NCI-H526 (cell line): Measurements from ENCODE around the gene RFNG.

Source experiments
- DNase-seq, 2 experiments: peaks; one replicate each; lab custom pipeline; 2025; lab: John Stamatoyannopoulos, UW

Gene RFNG, protein sequence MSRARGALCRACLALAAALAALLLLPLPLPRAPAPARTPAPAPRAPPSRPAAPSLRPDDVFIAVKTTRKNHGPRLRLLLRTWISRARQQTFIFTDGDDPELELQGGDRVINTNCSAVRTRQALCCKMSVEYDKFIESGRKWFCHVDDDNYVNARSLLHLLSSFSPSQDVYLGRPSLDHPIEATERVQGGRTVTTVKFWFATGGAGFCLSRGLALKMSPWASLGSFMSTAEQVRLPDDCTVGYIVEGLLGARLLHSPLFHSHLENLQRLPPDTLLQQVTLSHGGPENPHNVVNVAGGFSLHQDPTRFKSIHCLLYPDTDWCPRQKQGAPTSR

DNA sequence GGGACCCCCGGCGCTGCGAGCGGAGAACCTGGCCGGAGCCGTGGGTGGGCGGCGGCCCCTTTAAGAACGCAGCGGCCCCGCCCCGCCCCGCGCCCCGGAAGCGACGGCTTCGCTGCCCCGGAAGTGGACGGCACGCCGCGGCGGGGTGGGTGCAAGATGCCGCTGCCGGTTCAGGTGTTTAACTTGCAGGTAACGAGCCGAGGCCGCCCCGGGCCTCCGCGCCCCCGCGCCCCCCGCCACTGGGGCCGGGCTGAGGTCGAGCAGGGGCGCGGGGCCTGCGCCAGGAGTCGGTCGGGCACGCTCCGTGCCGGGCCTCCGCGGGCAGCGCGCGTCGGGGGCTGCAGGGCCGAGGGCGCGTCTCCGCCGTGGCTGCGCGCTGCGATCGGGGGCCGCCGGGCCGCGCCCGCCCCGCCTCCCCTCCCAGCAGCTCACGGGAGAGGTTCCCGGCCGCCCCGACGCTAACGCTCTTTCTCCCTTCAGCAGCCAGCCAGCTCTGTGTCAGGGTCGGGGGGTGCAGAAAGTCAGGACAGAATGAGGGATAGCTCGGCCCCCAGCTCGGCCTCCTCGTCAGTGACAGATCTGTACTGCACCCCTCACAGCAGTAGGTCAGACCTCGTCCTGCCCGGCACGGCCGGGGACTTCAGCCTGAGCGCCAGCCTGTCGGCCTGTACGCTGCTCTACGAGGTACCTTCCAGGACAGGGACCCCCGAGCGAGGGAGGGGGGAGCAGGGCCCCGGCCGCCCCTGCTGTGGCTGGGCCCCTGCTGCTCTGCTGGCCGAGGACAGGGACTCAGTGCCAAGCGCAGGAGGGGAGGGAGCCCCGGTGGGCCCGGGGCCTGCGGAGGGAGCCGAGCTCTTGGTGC, at the start of gene RFNG, which contains the start of gene GPS1:
Gene RFNG (minus strand): TSS at position 36 of the 862 bp plus-strand sequence. CDS start 45 bp downstream, outside the sequence.
Gene GPS1 (plus strand): TSS at position 123 of the 862 bp plus-strand sequence. CDS start 34 bp downstream, at position 157.
- DNase-seq = peak in 1 of 2 experiments; percentile 89

DNA sequence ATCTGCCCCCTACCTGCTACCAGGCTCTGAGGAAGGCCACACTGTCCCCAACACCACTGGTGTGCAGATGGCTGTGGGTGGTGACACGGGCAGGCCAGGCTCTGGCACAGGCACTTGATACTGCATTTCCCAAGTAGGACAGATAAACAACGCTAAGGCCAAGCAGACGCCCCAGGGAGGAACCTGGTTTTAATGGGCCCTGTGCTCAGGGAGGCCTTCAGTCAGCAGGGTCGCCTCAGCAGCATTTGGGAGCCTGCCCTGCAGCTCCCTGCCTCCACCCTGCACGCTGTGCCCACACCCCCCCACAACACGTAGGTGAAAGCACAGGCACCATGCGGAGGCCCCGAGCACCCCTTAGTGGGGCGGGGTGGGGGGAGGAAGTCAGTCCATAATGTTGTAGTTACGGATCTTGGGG, 49.7 kb upstream of the RFNG start:
- DNase-seq = no peak

DNA sequence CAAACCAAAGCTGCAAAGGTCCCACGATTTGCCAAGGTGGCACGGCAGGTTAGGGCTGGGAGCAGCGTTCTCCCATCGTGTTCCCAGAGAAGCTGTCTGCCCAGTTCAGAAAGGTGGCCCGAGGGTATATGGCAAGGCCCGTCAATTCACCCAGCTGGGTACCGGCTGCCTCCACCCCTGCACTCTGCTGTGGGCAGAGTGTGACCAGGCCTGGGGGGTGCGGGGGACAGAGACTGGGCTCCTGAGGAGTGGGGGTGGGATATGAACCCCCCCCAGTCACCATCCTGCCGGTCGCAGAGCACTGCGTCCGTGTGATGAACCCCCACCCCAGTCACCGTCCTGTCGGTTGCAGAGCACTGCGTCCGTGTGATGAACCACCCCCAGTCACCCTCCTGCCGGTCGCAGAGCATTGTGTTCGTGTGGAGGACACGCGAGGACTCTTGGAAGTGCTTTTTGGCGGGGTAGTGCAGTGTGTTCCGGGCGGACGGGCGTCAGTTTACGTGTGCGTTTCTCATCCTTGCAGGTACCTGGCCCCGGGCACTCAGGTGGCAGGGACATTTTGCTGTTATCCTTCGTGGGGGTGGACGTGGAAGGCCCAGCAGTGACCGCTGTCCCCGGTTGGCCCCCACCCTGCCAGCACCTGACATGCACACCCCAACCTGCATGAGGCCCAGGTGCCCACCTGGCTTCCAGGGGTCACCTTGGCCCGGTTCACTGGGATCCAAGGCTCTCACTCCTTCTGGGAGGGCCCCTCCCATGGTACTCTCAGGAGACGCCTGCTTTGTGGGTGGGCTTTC, 49.1 kb upstream of the RFNG start:
- DNase-seq = peak in 1 of 2 experiments; percentile 46

DNA sequence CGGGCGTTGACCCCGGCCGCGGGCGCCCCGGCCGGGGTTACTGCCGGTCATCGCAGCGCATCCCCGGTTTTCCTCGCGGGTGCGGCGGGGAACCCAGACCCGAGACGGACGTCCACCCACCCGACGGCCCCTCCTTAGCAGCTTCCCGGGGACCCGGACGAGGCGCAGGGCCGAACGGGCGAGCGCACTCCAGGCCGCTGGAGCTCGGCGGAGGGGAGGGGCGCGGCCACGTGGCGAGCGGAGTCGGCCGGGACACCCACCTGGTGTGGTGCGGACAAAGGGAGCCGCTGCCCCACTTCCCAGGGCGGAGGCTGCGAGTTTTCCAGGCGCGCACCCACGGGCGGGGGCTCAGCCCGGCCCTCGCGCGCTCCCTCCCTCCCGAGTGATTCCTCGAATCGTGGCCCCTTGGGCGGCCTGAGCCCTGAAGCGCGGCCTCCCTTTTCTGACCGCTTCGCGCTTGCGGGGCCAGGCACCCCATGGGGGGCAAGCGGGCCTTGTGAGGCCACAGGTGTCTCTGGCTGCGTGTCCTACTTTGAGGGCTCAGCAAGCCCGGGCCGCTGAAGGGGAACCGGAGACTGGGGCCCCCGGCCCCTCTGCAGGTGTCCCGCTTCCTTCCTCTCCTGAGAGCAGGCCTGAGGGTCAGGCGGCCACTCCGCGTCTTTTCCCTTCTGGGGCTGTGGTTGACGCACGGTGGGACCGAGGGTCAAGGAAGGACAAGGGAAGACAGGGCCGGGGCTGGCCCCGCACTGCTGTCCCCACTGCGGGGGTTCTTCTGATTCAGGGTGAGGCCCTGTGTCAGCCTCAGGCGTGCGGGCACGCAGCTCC, 47.5 kb upstream of the RFNG start:
- DNase-seq = peak in 1 of 2 experiments; percentile 85

DNA sequence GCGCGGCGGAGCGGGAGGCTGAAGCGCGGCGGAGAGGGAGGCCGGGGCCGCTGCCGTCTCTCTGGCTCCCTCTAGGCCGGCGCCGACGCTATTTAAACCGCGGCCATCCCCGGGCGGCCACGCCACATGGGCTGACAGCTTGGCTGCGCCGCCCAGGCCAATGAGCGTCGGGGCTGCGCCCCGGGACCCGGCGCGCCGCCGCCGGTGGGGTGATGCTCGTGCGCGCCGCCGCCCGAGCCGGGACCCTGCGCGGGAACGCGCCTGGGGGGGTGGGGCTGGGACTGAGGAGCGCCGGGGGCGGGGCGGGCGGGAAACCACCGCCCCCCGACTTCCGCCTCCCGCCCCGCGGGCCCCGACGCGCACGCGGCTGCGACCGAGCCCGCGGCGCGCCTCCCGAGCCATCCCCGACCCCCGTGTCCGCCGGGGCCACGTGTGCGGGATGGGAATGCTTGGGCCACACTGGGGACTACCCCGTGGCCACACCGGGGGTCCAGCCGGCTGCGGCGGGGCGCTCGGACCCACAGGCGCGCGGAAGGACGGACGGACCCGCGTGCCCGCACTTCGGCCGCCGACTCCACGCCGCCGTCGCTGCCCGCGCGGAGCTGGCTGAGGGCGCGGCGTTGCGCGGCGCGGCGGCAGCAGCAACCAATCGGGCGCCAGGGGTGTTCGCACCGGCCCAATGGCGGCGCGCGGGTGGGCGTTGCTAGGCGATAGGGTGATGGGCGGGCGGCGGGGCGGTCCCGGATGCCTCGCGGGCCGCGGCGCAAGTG, 46.7 kb upstream of the RFNG start, which contains the start of gene FASN:
Gene FASN (minus strand): TSS at position 68 of the 770 bp plus-strand sequence. CDS start 1,791 bp downstream, outside the sequence.
- peak; percentile 84 to 98 for DNase-seq

DNA sequence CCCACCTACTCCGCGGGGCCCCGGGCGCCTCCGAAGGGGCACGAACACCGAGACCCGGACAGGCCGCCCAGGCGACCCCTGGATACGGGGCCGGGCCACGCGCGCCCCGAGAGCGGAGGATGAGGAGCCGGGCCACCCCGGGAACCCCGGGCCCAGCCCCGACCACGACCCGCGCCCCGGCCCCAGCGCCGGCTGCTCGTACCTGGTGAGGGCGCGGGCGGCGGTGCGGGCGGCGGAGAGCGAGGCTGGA, 46.2 kb upstream of the RFNG start:
- no peak for DNase-seq

DNA sequence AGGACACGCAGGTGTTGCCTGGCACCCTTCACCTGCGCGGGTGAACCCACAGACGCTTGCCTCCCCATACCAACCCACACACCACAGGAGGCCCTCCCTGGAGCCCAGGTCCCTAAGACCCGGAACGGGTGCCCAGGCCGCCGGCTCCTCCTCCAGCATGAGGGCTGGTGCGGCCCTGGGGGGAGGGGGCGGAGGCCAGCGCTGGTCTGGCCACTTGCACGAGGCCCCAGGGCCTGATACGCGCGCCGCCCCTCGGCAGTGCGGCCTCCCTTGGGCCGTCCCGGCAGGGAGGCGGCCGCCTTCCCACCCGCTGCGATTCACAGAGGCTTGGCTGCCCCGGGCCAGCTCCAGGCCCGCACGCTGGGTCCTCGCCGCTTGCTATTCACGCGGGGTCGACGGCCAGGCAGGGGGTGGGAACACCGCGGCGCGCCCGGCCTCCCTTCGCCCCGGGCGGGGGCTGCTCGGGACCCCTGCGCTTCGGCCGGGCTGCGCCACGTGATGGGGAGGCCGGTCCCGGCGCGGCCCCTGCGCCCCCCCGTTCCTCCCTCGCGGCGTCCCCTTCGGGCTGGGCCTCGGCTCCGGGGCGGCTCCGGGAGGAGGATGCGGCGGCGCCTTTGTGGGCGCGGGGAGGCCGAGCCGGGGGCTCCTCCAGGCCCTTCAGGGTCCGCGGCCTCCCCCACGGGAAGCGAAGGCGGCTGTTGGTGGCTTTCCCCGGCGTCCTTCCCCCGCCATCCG, 45.7 kb upstream of the RFNG start:
- DNase-seq = peak in 1 of 2 experiments; percentile 63

DNA sequence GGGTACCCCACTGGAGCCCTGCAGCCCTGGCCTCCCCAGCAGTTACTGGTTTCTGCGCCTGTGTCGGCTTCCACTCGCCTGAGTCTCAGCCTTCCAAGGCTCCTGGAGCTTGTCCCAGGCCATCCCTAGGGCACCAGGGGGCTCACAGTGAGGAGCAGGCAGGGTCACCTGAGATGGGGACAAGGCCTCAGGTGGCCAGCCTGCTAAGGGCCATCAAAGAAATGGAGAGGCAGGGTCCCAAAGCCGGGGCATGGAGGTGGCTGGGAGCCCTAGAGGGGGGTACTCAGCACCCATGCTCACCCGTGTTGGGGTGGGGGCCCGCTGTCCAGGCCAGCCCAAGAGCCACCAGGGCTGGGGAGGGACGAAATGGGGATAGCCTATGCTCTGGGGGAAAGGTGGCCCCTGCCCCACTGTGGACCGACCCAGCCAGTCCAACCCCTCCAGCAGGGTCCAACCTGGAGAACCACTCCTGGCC, 45.1 kb upstream of the RFNG start:
- DNase-seq = no peak

DNA sequence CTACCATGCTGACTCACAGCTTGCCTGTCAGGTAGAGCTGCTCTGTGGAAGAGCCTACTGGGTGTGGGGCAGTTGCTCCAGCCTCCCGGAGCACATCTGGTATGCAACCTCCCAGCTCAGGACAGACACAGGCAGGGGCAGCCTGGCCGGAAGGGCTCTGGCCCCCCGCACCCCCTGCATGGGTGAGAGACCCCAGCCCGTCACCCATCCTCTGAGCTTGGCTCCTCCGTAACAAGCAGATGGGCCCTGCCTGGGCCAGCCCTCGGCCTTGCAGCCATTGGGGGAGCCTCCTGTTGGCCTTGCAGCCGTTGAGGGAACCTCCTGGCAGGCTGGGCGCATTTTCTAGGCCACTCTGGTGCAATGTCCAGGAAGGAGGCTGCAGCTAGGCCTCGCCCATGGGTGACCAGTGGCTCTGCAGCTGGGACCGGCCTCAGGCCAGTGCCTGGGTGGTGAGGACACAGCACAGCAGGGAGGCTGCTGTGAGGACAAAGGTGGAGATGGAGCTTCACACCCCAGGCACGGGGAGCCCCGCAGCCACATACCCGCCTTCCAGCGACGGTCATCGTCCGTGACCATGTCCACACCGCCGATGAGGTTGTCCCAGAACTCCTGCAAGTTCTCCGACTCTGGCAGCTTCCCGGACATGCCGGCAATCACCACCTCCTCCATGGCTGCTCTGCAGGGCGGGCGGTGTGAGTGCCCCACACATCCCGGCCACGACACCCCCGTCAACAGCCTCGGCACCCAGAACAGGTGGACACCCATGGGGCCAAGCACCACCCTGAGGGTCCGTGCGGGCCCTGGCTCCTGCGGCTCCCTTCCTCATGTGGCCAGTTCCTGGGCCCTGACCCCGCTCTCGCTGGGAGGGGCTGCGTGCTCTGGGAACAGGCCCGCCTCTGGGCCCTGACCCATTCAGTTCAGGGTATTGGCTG, 44.4 kb upstream of the RFNG start:
- peak in 1 of 2 experiments; percentile 34 for DNase-seq

DNA sequence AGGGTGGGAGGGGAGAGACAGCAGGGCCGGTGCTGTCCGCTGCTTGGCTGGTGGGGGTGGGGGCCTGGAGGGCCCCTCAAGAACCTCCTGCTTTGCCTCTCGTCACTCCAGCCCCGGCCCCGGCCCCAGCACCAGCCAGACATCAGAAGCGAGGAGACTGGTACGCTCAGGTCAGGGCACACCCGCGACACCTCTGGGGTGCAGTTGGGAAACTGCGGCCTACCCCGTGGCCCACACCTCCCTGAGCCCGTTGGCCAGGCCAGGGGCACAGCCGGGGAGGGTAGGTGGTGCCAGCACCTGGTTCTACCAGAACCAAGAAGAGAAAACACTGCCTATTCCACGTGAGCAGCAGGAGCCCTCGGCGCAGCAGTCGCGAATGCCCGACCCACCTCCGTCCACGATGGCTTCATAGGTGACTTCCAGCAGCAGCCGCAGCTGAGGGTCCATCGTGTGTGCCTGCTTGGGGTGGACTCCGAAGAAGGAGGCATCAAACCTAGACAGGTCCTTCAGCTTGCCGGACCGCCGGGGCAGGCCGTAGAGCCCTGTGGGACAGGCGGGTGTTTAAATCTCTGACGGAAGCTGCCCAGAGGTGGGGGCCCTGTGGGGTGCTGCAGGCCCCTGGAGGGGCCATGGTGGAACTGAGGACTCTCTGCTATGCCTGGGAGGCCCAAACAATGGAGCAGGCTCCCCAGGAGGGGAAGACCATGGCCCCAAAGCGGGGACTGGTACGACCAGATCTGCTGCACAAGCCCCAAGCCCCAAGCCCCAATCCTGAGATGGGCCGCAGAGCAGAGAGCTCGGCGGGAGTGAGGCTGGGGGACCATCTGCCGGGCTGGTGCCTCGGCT, 43.5 kb upstream of the RFNG start:
- no peak for DNase-seq

DNA sequence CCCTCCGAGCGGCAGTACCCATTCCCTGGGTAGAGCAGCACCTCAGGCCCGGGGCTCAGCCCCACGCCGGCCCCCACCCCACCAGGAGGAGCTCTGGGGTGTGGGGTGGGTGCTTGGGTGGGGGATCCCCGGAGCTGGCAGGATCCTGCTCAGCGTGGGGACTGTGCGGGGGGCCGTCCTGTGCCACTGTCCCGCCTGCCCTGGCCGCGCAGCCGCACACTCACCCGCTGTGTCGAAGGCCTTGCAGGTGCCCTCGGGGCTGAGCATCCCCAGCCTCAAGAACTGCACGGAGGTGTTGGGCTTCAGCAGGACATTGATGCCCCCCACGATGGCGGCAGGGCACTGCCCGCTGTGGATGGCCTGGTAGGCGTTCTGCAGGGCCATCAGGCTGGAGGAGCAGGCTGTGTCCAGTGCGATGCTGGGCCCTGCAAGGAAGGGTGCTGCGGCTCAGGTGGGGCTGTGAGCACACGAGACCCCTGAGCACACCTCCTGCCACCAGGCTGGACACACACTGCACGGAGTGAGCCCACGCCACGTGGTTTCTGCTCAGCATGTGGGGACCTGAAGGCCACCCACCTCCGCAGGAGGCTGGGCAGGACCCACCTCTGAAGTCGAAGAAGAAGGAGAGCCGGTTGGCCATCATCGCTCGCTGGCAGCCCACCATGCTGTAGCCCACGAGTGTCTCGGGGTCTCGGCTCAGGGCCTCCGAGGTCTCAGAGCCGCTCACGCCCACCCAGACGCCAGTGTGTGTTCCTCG, 41.6 kb upstream of the RFNG start:
- DNase-seq = no peak

DNA sequence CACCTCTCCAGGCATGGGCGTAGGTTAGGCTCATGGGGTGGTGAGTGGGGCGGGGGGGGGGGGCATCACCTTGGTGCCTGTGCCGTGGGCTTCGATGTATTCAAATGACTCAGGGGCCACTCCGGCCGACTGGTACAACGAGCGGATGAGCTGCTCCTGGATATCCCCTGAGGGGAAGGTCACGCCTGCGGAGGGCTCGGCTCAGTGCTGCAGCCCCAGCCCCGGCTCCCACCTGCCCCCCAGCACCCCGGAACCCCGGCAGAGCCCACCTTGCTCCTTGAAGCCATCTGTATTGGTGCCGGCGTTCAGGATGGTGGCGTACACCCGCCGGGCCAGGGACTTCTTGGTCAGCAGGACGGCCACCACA, 41.0 kb upstream of the RFNG start:
- DNase-seq = no peak

DNA sequence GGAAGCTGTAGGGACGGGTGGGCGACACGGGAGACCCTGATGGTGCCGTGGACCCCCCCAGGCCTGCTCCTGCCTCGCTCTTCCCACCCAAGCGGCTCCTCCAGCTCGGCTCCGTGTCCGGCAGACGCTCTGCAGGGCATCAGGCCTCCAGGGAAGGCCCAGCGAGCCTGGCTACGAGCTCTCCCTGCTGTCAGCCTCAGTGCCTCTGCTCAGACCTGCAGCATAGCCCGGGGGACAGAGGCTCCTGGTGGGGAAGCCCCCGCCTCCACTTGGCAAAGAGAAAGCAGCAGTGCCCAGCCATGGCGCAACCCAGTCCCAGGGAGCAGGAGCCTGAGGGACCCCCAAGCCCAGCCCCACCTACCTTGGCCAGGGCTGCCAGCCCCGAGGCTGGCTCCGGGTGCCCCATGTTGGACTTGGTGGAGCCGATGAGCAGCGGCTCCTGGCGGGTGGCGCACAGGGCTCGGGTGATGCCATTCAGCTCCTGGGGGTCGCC, 40.5 kb upstream of the RFNG start:
- no peak for DNase-seq

DNA sequence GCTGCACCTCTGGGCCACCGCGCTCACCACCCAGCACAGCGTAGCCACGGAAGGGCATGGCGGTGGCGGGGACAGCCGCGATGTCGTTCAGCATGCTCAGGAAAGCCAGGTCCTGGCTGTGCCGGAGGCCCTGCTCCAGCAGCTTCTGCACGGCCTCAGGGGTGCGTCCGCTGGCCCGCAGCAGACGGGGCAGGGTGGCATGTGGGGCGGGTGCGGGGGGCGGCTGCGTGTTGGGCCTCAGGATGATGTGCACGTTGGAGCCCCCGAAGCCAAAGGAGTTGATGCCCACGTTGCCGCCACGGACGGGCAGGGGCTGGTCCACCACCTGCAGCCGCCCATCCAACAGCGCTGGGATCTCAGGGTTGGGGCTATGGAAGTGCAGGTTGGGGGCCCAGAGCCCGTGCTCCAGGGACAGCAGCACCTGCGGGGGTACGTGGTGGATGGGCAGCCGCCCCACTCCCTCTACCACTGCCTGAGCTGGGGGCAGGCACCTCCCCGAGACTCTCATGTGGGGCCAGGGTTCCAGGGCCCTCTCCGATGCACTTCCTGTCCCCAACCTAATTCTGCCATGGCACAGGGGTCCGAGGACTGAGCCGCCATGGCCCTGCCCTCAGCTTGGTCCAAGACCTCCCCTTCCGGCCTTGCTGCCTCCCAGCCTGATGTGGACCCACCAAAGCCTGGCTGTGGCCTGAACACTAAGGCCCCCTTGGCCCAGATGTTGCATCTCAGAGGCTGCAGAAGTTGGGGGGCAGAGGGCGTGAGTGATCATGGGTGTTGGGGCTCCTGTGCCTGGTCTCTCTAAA, 39.9 kb upstream of the RFNG start:
- no peak for DNase-seq

DNA sequence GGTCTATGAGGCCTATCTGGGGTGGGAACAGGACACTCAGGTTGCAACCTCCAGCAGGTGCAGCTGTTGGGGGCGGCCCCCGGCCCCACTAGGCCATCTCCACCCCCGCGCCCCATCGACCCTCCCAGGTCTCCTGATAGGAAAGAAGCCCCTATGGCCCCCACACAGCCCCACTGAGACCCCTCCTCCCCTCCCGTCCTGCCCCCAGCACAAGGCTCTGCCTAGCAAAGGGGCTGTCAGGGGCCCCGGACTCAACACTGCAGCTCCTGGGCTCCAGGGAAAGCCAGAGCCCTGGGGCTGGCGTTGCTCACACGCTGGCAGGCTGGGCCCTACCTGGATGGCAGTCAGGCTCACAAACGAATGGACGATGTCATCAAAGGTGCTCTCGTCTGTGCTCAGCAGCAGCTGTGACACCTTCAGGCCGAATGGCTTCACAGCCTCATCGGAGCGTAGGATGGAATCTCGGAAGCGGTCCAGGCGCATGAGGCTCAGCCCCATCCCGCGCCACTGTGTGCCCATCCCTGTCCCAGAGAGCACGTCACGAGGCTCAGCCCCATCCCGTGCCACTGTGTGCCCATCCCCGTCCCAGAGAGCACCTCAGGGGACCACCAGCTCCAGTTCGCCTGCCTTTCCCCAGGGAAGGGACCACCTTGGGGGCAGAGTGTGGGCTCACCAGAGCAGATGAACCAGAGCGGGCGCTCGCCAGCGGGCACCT, 39.1 kb upstream of the RFNG start:
- DNase-seq = no peak
